Measurements from ENCODE around the gene TMEM8B.
A peak's percentile ranks its signal among the peaks of the same experiment; 100 is the strongest.

TMEM8B gene

GRCh38 chr9:35841645-35841900 lies 12.5 kb downstream of the TMEM8B start:
- no peak for DNase-seq (ENCODE audit: extremely low read depth, low read depth)
- no peak for TF ChIP-seq CTCF (IDR thresholded peaks at IDR 0.05; ENCODE audit: low read depth, low read length)

- TF ChIP-seq CTCF (IDR thresholded peaks at IDR 0.05; ENCODE audit: low read depth, low read length): no peak
- no peak for DNase-seq (ENCODE audit: extremely low read depth, low read depth)
These were observed 13.2 kb downstream of the TMEM8B start for GRCh38 chr9:35842020-35842745.

GRCh38 chr9:35842795-35843194 lies 13.8 kb downstream of the TMEM8B start:
- DNase-seq (ENCODE audit: extremely low read depth, low read depth): no peak
- TF ChIP-seq CTCF (IDR thresholded peaks at IDR 0.05; ENCODE audit: low read depth, low read length): no peak

- TF ChIP-seq CTCF (IDR thresholded peaks at IDR 0.05; ENCODE audit: low read depth, low read length): no peak
- DNase-seq (ENCODE audit: extremely low read depth, low read depth): peak; percentile 80
These were observed 15.7 kb downstream of the TMEM8B start for GRCh38 chr9:35844628-35845270.

GRCh38 chr9:35845824-35846771 lies 17.1 kb downstream of the TMEM8B start:
- no peak for TF ChIP-seq CTCF (IDR thresholded peaks at IDR 0.05; ENCODE audit: low read depth, low read length)
- DNase-seq (ENCODE audit: extremely low read depth, low read depth): no peak

- peak; percentile 57 for DNase-seq (ENCODE audit: extremely low read depth, low read depth)
- no peak for TF ChIP-seq CTCF (IDR thresholded peaks at IDR 0.05; ENCODE audit: low read depth, low read length)
These were observed 19.0 kb downstream of the TMEM8B start for GRCh38 chr9:35847792-35848572.

Data from AG09319 (cell line).